Small intestine (tissue), 7 donors: ENCODE results near the gene OTUB1. TPM values are rescaled to one million over a fixed set of nuclear protein-coding genes. Genes with fewer than 3 reads are reported as not detected.

Experiments used
- DNase-seq, 2 donors: peaks; one replicate each; pipeline versions ENCODE4 v3.0.0 to v3.0.0-alpha.2; 2013
- FAIRE-seq: peaks from 2 replicates; lab custom pipeline; 2012; peaks lifted over from hg19 to GRCh38; lab: Jason Lieb, UNC
- H3K27ac ChIP-seq, 3 donors: one replicate each; pipeline ENCODE4 v1.5.1; 2013; ENCODE audit warnings: low read length in 2 of 3, mild to moderate bottlenecking in 2 of 3, control low read depth in 1 of 3, inconsistent platforms in 1 of 3, low read depth in 1 of 3, moderate library complexity in 1 of 3
- H3K27me3 ChIP-seq, 3 donors: one replicate each; pipeline ENCODE4 v1.6.1; 2013; ENCODE audit warnings: low read length in 3 of 3, inconsistent platforms in 1 of 3; ENCODE audit not compliant: control insufficient read depth in 3 of 3, insufficient read depth in 3 of 3
- H3K36me3 ChIP-seq, 3 donors: one replicate each; pipeline ENCODE4 v1.6.1; 2013; ENCODE audit warnings: low read length in 3 of 3, inconsistent platforms in 1 of 3, low read depth in 1 of 3, mild to moderate bottlenecking in 1 of 3, moderate library complexity in 1 of 3; ENCODE audit not compliant: control insufficient read depth in 3 of 3, insufficient read depth in 2 of 3
- H3K4me1 ChIP-seq, 3 donors: one replicate each; pipeline ENCODE4 v1.6.1; 2013; ENCODE audit warnings: low read length in 2 of 3, inconsistent platforms in 1 of 3, low read depth in 1 of 3, mild to moderate bottlenecking in 1 of 3, moderate library complexity in 1 of 3; ENCODE audit not compliant: control insufficient read depth in 3 of 3, insufficient read depth in 2 of 3
- H3K4me3 ChIP-seq, 3 donors: one replicate each; pipeline ENCODE4 v1.5.1; 2013; ENCODE audit warnings: low read length in 3 of 3, control low read depth in 1 of 3, inconsistent platforms in 1 of 3, low read depth in 1 of 3, mild to moderate bottlenecking in 1 of 3, moderate library complexity in 1 of 3
- H3K9me3 ChIP-seq, 2 donors: one replicate each; pipeline ENCODE4 v1.6.1; 2013; ENCODE audit warnings: low read depth in 1 of 2, low read length in 1 of 2; ENCODE audit not compliant: control insufficient read depth in 2 of 2, insufficient read depth in 1 of 2
- WGBS, 3 donors: extraction: QIAGEN DNeasy Blood & Tissue Kit; methylation state at CpG; one replicate each; pipeline ENCODE4 v1.1.7; 2013; 5-methylcytosine and 5-hydroxymethylcytosine counted together
- polyA plus RNA-seq, 4 donors: library from polyadenylated mRNA; stranded (reverse) in 3 of 4; unstranded in 1 of 4; fragments of 200-250 nt in 3 of 4; fragments of 120-200 nt in 1 of 4; gene quantifications; one replicate each; pipeline versions ENCODE4 v1.2.1 to v1.2.3, GENCODE V29; 2013
- donor health status: healthy with polysubstance abuse.
- donor health status: control.
- donor health status: control.
- donor health status: Bipolar disorder and iron deficiency.
- donor health status: healthy.

The OTUB1 gene
- polyA plus RNA-seq, 4 donors = 76.0 to 93.5 (median 82.4) TPM

GRCh38 chr11:64006398-64006797 is 20.2 kb downstream of the OTUB1 start:
- H3K36me3 ChIP-seq = peaks cover 0 to 5% (median 0%) of the 10 kb centered on the region in 3 donors
- FAIRE-seq = no peak
- H3K9me3 ChIP-seq = peaks cover 0 to 11% of the 10 kb centered on the region in 2 donors
- H3K4me3 ChIP-seq = no peak overlapping the region
- no peak overlapping the region for H3K27ac ChIP-seq
- 63 to 69% (median 65%) methylated on average over 12 of the region's 12 CpGs for WGBS, 3 donors
- H3K4me1 ChIP-seq = peaks cover 0 to 17% (median 2%) of the 10 kb centered on the region in 3 donors
- DNase-seq = no peak
- H3K27me3 ChIP-seq = peaks cover 0 to 35% (median 0%) of the 10 kb centered on the region in 3 donors

GRCh38 chr11:64007160-64007628 is 21.0 kb downstream of the OTUB1 start:
- no peak overlapping the region for H3K27ac ChIP-seq

GRCh38 chr11:64007629-64008282 is 21.5 kb downstream of the OTUB1 start:
- H3K36me3 ChIP-seq = peaks cover 0 to 5% (median 0%) of the 10 kb centered on the region in 3 donors
- 2 to 10% (median 8%) methylated on average over 38 to 40 of the region's 40 CpGs for WGBS, 3 donors
- H3K27ac ChIP-seq = no peak overlapping the region
- H3K9me3 ChIP-seq = peaks cover 0 to 11% of the 10 kb centered on the region in 2 donors
- FAIRE-seq (no peak), DNase-seq (peak; percentile 39 to 59)
- peak overlapping the region in 2 of 3 donors; percentile 10 to 24 for H3K4me3 ChIP-seq
- peaks cover 0 to 35% (median 0%) of the 10 kb centered on the region in 3 donors for H3K27me3 ChIP-seq
- peaks cover 0 to 14% (median 2%) of the 10 kb centered on the region in 3 donors for H3K4me1 ChIP-seq

More at GRCh38 chr11:64007160-64007628, 21.0 kb downstream of the OTUB1 start:
- peaks cover 0 to 11% of the 10 kb centered on the region in 2 donors for H3K9me3 ChIP-seq
- peaks cover 0 to 35% (median 0%) of the 10 kb centered on the region in 3 donors for H3K27me3 ChIP-seq
- FAIRE-seq (no peak), DNase-seq (no peak)
- H3K4me1 ChIP-seq = peaks cover 0 to 14% (median 2%) of the 10 kb centered on the region in 3 donors
- peak overlapping the region in 2 of 3 donors; percentile 10 to 24 for H3K4me3 ChIP-seq
- peaks cover 0 to 5% (median 0%) of the 10 kb centered on the region in 3 donors for H3K36me3 ChIP-seq
- 2 to 5% (median 4%) methylated on average over 23 to 27 of the region's 27 CpGs for WGBS, 3 donors

GRCh38 chr11:64008283-64008913 is 22.2 kb downstream of the OTUB1 start:
- peaks cover 0 to 7% (median 0%) of the 10 kb centered on the region in 3 donors for H3K36me3 ChIP-seq
- H3K27ac ChIP-seq = no peak overlapping the region
- peaks cover 0 to 14% (median 2%) of the 10 kb centered on the region in 3 donors for H3K4me1 ChIP-seq
- no peak for FAIRE-seq
- H3K27me3 ChIP-seq = peaks cover 0 to 35% (median 0%) of the 10 kb centered on the region in 3 donors
- H3K9me3 ChIP-seq = peaks cover 0 to 11% of the 10 kb centered on the region in 2 donors
- no peak for DNase-seq
- 84 to 92% (median 90%) methylated on average over 22 to 26 of the region's 26 CpGs for WGBS, 3 donors
- peak overlapping the region in 1 of 3 donors; percentile 24 for H3K4me3 ChIP-seq

GRCh38 chr11:64008914-64009633 is 22.8 kb downstream of the OTUB1 start:
- H3K36me3 ChIP-seq = peaks cover 0 to 7% (median 0%) of the 10 kb centered on the region in 3 donors
- peaks cover 0 to 35% (median 0%) of the 10 kb centered on the region in 3 donors for H3K27me3 ChIP-seq
- 86 to 89% (median 88%) methylated on average over 18 of the region's 18 CpGs for WGBS, 3 donors
- H3K4me1 ChIP-seq = peaks cover 0 to 14% (median 2%) of the 10 kb centered on the region in 3 donors
- FAIRE-seq (no peak), DNase-seq (no peak)
- H3K9me3 ChIP-seq = peaks cover 0 to 11% of the 10 kb centered on the region in 2 donors
- H3K4me3 ChIP-seq = no peak overlapping the region
- no peak overlapping the region for H3K27ac ChIP-seq

- Histone ChIP-seq H3K4me1 (peaks cover 0 to 14% (median 2%) of the 10 kb centered on the region in 3 donors), H3K27me3 (peaks cover 0 to 35% (median 0%) of the 10 kb centered on the region in 3 donors), H3K4me3 (no peak overlapping the region), H3K9me3 (peaks cover 0 to 11% of the 10 kb centered on the region in 2 donors), H3K36me3 (peaks cover 0 to 7% (median 0%) of the 10 kb centered on the region in 3 donors), H3K27ac (no peak overlapping the region)
- 94 to 95% (median 95%) methylated on average over 8 of the region's 8 CpGs for WGBS, 3 donors
- no peak for FAIRE-seq
- no peak for DNase-seq
Measured at GRCh38 chr11:64009710-64010109, 23.5 kb downstream of the OTUB1 start.

GRCh38 chr11:64010783-64011182 is 24.5 kb downstream of the OTUB1 start:
- DNase-seq = no peak
- Histone ChIP-seq H3K9me3 (peaks cover 0 to 11% of the 10 kb centered on the region in 2 donors), H3K27me3 (peaks cover 0 to 35% (median 0%) of the 10 kb centered on the region in 3 donors), H3K4me3 (no peak overlapping the region), H3K27ac (no peak overlapping the region), H3K4me1 (peaks cover 0 to 14% (median 2%) of the 10 kb centered on the region in 3 donors), H3K36me3 (peaks cover 0 to 7% (median 0%) of the 10 kb centered on the region in 3 donors)
- no peak for FAIRE-seq
- WGBS, 3 donors = 83 to 94% (median 91%) methylated on average over 2 of the region's 2 CpGs
